Tibial nerve (tissue), 4 donors: ENCODE data around the gene LPIN1. TPM values are rescaled to one million over a fixed set of nuclear protein-coding genes. Genes with fewer than 3 reads are reported as not detected.
"Not testable (repeated sequence)": the region's sequence is repeated elsewhere in the genome, so short reads cannot be mapped to it uniquely, and the experiment has no call there.

Experiments used
- DNase-seq, 2 donors: peaks; one replicate each; pipeline ENCODE4 v3.0.0-alpha.2; 2019; ENCODE audit warnings: low spot score in 2 of 2
- H3K27ac ChIP-seq, 4 donors: fragments of 200-600 bp; sonication (generic) in 3 of 4; one replicate each; pipeline ENCODE4 v1.5.1; 2017 to 2019; ENCODE audit warnings: mild to moderate bottlenecking in 1 of 4
- H3K27me3 ChIP-seq, 2 donors: fragments of 200-600 bp; sonication (generic) in 1 of 2; one replicate each; pipeline versions ENCODE4 v1.5.1 to v1.6.0; 2017 to 2019
- H3K36me3 ChIP-seq, 3 donors: fragments of 200-600 bp; sonication (generic); one replicate each; pipeline ENCODE4 v1.5.1; 2018 to 2019
- H3K4me1 ChIP-seq, 4 donors: fragments of 200-600 bp; sonication (generic) in 3 of 4; one replicate each; pipeline ENCODE4 v1.5.1; 2017 to 2019
- H3K4me3 ChIP-seq, 4 donors: fragments of 200-600 bp; sonication (generic) in 3 of 4; one replicate each; pipeline ENCODE4 v1.5.1; 2017 to 2019; ENCODE audit warnings: mild to moderate bottlenecking in 1 of 4, moderate library complexity in 1 of 4
- H3K9me3 ChIP-seq, 4 donors: fragments of 200-600 bp; sonication (generic) in 3 of 4; one replicate each; pipeline ENCODE4 v1.5.1; 2017 to 2019
- EP300 ChIP-seq, 2 donors: sonication (generic); formaldehyde crosslinking; IDR thresholded peaks; one replicate each; pipeline ENCODE4 v1.6.1; 2017; ENCODE audit warnings: antibody characterized with exemption in 2 of 2, mild to moderate bottlenecking in 1 of 2
- POLR2A ChIP-seq, 2 donors: fragments of 450-650 bp; IDR thresholded peaks; one replicate each; pipeline ENCODE4 v1.6.1; 2017; ENCODE audit warnings: antibody characterized with exemption in 2 of 2, mild to moderate bottlenecking in 2 of 2, moderate library complexity in 2 of 2
- WGBS, 2 donors: methylation state at CpG; one replicate each; pipeline ENCODE4 v1.1.5; 2018; 5-methylcytosine and 5-hydroxymethylcytosine counted together
- total RNA-seq, 4 donors: library from RNA; depleted of rRNA; stranded (reverse); fragments of >200 nt; gene quantifications; one replicate each; pipeline ENCODE4 v1.1.0, GENCODE V29; 2016
- TF ChIP-seq, protein P1 (sequence below), 5 experiments: fragments of 200-600 bp in 3 of 5; fragments of 450-650 bp in 2 of 5; sonication (generic) in 3 of 5; IDR thresholded peaks; one replicate each; pipeline ENCODE4 v1.5.1; 2016 to 2019; ENCODE audit warnings: antibody characterized with exemption in 5 of 5, mild to moderate bottlenecking in 3 of 5, moderate library complexity in 2 of 5

The LPIN1 gene
- total RNA-seq, 4 donors from 2014 or later = 170 to 202 (median 172) TPM

- H3K27me3 ChIP-seq = no peaks in the 10 kb centered on the region
- peaks cover 0 to under 1% (median 0%) of the 10 kb centered on the region in 4 donors for H3K9me3 ChIP-seq
- no peak overlapping the region for H3K4me3 ChIP-seq
- DNase-seq = no peak
- H3K36me3 ChIP-seq = no peaks in the 10 kb centered on the region
- H3K27ac ChIP-seq = no peak overlapping the region
- 66 to 69% methylated on average over 8 of the region's 8 CpGs for WGBS, 2 donors
- no peaks in the 10 kb centered on the region for H3K4me1 ChIP-seq
- TF ChIP-seq EP300 (IDR thresholded peaks at IDR 0.05) = no peak
- TF ChIP-seq, protein P1, sequence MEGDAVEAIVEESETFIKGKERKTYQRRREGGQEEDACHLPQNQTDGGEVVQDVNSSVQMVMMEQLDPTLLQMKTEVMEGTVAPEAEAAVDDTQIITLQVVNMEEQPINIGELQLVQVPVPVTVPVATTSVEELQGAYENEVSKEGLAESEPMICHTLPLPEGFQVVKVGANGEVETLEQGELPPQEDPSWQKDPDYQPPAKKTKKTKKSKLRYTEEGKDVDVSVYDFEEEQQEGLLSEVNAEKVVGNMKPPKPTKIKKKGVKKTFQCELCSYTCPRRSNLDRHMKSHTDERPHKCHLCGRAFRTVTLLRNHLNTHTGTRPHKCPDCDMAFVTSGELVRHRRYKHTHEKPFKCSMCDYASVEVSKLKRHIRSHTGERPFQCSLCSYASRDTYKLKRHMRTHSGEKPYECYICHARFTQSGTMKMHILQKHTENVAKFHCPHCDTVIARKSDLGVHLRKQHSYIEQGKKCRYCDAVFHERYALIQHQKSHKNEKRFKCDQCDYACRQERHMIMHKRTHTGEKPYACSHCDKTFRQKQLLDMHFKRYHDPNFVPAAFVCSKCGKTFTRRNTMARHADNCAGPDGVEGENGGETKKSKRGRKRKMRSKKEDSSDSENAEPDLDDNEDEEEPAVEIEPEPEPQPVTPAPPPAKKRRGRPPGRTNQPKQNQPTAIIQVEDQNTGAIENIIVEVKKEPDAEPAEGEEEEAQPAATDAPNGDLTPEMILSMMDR (IDR thresholded peaks at IDR 0.05) = no peak
- no peak for TF ChIP-seq POLR2A (IDR thresholded peaks at IDR 0.05)
These were observed 106.2 kb downstream of the LPIN1 start for GRCh38 chr2:11852526-11853196.

GRCh38 chr2:11853197-11853588 is 106.8 kb downstream of the LPIN1 start:
- 75 to 84% methylated on average over 5 of the region's 5 CpGs for WGBS, 2 donors
- Histone ChIP-seq H3K4me1 (no peaks in the 10 kb centered on the region), H3K4me3 (no peak overlapping the region), H3K9me3 (no peaks in the 10 kb centered on the region), H3K36me3 (no peaks in the 10 kb centered on the region), H3K27ac (no peak overlapping the region), H3K27me3 (no peaks in the 10 kb centered on the region)
- DNase-seq = no peak
- TF ChIP-seq EP300 (IDR thresholded peaks at IDR 0.05) (no peak), POLR2A (IDR thresholded peaks at IDR 0.05) (no peak)
- TF ChIP-seq, protein P1 (IDR thresholded peaks at IDR 0.05) = no peak

DNA sequence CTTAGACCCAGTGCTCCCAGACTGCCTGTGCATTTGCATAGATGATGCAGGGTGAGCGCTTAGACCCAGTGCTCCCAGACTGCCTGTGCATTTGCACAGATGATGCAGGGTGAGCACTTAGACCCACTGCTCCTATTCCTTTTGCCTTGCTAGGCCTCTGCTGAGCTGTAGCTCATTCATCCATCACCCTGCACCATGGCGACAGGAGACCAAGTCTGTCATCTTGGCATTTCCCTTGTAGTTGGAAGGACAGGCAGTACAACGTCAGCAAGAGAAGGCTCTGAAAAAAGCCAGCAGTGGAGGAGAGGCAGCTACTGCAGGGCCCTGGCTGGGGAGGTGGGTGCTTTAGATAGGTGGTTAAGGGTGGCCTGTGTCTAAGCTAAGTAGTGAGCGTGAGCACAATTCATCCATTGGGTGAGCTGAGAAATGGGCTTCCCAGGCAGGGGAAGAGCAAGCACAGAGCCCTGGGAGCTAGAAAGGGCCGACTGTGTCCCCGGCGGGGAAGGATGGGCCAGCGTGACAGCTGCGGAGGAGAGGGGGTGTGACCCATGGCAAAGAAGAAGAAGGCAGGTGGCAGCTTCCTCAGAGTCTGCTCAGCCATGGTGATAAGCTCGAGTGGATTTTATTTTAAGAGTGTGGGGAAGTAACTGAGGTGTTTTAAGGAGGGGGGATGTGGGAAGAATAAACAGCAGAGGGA is 108.8 kb downstream of the LPIN1 start:
- Histone ChIP-seq H3K4me1 (no peaks in the 10 kb centered on the region), H3K27ac (no peak overlapping the region), H3K27me3 (no peaks in the 10 kb centered on the region), H3K4me3 (no peak overlapping the region), H3K36me3 (no peaks in the 10 kb centered on the region), H3K9me3 (peaks cover 0 to 6% (median 0%) of the 10 kb centered on the region in 4 donors)
- 82 to 83% methylated on average over 9 to 10 of the region's 10 CpGs for WGBS, 2 donors
- TF ChIP-seq EP300 (IDR thresholded peaks at IDR 0.05) (no peak), POLR2A (IDR thresholded peaks at IDR 0.05) (no peak)
- TF ChIP-seq, protein P1 (IDR thresholded peaks at IDR 0.05) = no peak
- no peak for DNase-seq

DNA sequence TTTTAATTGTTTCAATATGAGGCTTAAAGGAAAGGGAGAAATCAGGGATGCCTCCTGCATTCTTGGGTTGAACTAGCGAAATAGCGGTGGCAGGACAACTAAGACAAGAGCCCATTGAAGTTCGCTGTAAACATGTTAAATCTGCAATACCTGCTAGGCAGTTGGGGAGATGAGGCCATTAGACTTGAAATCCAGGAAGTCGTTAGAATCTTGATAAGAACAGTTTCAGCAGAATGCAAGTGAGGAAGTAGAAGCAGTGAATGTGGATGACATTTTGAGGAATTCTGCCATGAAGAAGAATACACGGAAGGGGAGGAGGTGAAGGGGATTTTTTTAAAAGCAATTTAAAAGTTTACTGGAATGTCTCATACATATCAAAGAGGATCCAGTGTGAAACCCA is 109.7 kb downstream of the LPIN1 start:
- peaks cover 0 to 6% (median 0%) of the 10 kb centered on the region in 4 donors for H3K9me3 ChIP-seq
- WGBS, 2 donors = 63 to 69% methylated on average over 5 of the region's 5 CpGs
- H3K36me3 ChIP-seq = no peaks in the 10 kb centered on the region
- TF ChIP-seq, protein P1 (IDR thresholded peaks at IDR 0.05) = no peak
- TF ChIP-seq POLR2A (IDR thresholded peaks at IDR 0.05) = no peak
- no peak for TF ChIP-seq EP300 (IDR thresholded peaks at IDR 0.05)
- no peak overlapping the region for H3K4me3 ChIP-seq
- no peak for DNase-seq
- H3K27ac ChIP-seq = no peak overlapping the region
- H3K27me3 ChIP-seq = no peaks in the 10 kb centered on the region
- H3K4me1 ChIP-seq = no peaks in the 10 kb centered on the region

- H3K4me1 ChIP-seq = peaks cover 0 to 9% (median 8%) of the 10 kb centered on the region in 4 donors
- WGBS, 2 donors = 90 to 100% methylated on average over 2 of the region's 2 CpGs
These were observed 112.5 kb downstream of the LPIN1 start for GRCh38 chr2:11858883-11859282.

GRCh38 chr2:11859975-11860374 is 113.5 kb downstream of the LPIN1 start:
- H3K27me3 ChIP-seq, H3K27ac ChIP-seq, H3K4me3 ChIP-seq, H3K36me3 ChIP-seq, DNase-seq, H3K9me3 ChIP-seq: not testable (repeated sequence)
- peaks cover 0 to 16% (median 9%) of the 10 kb centered on the region in 4 donors for H3K4me1 ChIP-seq
- 94 to 99% methylated on average over 3 of the region's 3 CpGs for WGBS, 2 donors

More at GRCh38 chr2:11858883-11859282, 112.5 kb downstream of the LPIN1 start:
- Histone ChIP-seq H3K27me3 (no peaks in the 10 kb centered on the region), H3K9me3 (peaks cover 0 to 6% (median 0%) of the 10 kb centered on the region in 4 donors), H3K36me3 (no peaks in the 10 kb centered on the region), H3K27ac (no peak overlapping the region), H3K4me3 (no peak overlapping the region)
- TF ChIP-seq, protein P1 (IDR thresholded peaks at IDR 0.05) = no peak
- no peak for TF ChIP-seq POLR2A (IDR thresholded peaks at IDR 0.05)
- no peak for TF ChIP-seq EP300 (IDR thresholded peaks at IDR 0.05)
- no peak for DNase-seq
